UCSD-AML1 (cell line): Measurements from ENCODE around the gene DENND6B.
"Not testable (repeated sequence)": the region's sequence is repeated elsewhere in the genome, so short reads cannot be mapped to it uniquely, and the experiment has no call there.

Experiments used
- DNase-seq: peaks from one replicate; lab custom pipeline; 2025; ENCODE audit not compliant: unreplicated experiment; lab: John Stamatoyannopoulos, UW

DENND6B gene

DNA sequence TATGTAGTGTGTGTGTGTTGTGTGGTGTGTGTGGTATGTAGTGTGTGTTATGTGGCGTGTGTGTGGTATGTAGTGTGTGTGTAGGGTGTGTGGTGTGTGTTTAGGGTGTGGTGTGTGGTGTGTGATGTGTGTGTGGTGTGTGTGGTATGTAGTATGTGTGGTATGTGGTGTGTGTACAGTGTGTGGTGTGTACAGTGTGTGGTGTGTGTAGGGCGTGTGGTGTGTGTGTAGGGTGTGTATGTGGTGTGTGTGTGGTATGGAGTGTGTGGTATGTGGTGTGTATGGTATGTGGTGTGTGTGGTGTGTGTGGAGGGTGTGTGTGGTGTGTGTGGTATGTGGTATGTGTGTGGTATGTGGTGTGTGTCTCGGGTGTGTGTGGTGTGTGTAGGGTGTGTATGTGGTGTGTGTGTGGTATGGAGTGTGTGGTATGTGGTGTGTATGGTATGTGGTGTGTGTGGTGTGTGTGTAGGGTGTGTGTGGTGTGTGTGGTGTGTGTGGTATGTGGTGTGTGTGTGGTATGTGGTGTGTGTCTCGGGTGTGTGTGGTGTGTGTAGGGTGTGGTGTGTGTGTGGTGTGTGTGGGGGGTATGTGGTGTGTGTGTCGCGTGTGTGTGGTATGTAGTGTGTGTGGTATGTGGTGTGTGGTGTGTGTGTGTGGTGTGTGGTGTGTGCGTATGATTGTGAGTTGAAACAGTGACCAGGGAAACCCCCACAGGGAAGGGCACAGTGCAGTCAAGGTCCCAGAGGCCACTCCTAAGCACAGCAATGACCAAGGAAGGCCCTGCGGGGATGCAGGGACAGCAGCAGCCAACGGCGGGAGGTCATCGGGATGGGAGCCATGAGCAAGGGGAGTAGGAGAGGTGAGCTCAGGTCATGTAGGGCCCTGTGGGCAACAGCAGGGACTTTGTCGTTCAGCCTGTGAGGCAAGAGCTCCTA, 13.4 kb upstream of the DENND6B start:
- DNase-seq = no peak

DNA sequence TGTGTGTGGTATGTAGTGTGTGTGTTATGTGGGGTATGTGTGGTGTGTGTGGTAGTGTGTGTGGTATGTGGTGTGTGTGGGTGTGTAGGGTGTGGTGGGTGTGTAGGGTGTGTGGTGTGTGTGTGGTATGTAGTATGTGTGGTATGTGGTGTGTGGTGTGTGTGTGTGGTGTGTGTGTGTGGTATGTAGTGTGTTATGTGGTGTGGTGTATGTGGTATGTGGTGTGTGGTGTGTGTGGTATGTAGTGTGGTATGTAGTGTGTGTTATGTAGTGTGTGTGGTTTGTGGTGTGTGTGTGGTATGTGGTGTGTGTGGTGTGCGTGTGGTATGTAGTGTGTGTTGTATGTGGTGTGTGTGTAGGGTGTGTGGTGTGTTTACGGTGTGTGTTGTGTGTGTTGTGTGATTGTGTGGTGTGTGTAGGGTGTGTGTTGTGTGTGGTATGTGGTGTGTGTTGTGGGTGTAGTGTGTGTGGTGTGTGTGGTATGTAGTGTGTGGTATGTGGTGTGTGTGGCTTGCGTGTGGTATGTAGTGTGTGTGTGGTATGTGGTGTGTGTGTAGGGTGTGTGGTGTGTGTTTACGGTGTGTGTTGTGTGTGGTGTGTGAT, 12.1 kb upstream of the DENND6B start:
- DNase-seq = no peak

DNA sequence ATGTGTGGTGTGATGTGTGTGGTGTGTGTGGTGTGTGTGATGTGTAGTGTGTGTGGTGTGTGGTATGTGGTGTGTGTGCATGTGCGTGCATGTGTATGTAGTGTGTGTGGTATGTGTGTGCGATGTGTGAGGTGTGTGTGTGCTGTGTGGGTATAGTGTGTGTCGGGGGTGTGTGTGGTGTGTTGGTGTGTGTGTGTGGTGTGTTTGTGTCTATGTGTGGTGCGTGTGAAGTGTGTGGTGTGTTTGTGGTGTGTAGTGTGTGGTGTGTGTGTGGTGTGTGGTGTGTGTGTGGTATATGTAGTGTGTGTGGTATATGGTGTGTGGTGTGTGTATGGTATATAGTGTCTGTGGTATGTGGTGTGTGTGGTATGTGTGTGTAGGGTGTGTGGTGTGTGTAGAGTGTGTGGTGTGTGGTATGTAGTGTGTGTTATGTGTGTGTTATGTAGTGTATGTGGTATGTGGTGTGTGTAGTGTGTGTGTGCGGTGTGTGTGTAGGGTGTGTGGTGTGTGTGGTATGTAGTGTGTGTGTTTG, 11.3 kb upstream of the DENND6B start:
- DNase-seq = no peak

DNA sequence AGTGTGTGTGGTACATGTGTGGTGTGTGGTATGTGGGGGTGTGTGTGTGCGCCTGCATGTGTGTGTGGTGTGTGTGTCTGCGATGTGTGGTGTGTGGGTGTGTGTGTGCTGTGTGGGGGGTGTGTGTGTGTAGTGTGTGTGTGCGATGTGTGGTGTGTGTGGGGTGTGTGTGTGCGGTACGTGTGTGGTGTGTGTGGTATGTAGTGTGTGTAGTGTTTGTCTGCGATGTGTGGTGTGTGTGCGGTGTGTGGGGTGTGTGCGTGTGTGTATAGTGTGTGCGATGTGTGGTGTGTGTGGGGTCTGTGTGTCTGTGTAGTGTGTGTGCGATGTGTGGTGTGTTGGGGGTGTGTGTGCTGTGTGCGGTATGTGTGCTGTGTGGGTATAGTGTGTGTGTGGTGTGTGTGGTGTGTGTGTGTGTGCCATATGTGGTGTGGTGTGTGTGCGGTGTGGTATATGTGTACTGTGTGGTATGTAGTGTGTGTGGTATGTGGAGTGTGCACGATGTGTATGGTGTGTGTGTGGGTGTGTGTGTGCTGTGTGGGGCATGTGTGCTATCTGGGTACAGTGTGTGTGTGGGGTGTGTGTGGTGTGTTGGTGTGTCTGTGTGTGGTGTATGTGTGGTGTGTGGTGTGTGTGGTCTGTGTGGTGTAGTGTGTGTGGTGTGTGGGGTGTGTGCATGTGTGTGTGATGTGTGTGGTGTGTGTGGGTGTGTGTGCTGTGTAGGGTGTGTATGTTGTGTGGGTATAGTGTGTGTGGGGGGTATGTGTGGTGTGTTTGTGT, 10.6 kb upstream of the DENND6B start:
- no peak for DNase-seq

DNA sequence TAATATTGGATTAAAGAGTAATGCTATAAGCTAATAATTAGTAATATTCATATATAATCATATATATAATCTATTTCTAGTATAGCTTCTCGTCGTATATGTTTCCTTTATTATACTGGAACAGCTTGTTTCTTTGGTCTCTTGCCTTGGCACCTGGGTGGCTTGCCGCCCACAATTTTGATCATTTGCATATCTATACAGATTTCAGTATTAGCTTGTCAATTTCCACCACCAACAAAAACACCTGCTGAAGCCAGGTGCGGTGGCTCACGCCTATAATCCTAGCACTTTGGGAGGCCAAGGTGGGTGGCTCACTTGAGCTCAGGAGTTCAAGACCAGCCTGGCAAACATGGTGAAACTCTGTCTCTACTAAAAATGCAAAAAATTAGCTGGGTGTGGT, 7.6 kb upstream of the DENND6B start:
- DNase-seq = not testable (repeated sequence)

DNA sequence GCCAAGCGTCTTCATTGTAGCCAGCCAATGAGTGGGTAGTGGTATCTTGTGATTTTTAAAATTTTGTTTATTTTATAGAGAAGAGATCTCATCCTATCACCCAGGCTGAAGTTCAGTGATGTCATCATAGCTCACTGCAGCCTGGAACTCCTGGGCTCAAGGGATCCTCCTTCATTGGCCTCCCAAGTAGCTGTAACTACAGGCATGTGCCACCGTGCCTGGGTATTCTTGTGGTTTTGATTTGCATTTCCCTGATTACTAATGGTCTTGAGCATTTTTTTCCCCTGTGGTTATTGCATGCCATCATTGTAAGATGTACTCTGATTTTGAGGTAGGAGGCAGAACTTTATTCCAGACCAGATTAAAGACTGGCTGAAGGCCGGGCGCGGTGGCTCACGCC, 2.4 kb upstream of the DENND6B start:
- DNase-seq = no peak

DNA sequence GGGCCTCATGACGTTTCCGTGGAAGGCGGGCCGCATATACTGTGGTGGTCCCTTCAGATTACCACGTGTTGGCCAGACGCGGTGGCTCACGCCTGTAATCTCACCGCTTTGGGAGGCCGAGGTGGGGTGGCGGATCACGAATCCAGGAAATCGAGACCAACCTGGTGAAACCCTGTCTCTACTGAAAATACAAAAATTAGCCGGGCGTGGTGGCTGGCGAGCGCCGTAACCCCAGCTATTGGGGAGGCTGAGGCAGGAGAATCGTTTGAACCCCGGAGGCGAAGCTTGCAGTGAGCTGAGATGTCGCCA, 853 bp upstream of the DENND6B start:
- no peak for DNase-seq

DNA sequence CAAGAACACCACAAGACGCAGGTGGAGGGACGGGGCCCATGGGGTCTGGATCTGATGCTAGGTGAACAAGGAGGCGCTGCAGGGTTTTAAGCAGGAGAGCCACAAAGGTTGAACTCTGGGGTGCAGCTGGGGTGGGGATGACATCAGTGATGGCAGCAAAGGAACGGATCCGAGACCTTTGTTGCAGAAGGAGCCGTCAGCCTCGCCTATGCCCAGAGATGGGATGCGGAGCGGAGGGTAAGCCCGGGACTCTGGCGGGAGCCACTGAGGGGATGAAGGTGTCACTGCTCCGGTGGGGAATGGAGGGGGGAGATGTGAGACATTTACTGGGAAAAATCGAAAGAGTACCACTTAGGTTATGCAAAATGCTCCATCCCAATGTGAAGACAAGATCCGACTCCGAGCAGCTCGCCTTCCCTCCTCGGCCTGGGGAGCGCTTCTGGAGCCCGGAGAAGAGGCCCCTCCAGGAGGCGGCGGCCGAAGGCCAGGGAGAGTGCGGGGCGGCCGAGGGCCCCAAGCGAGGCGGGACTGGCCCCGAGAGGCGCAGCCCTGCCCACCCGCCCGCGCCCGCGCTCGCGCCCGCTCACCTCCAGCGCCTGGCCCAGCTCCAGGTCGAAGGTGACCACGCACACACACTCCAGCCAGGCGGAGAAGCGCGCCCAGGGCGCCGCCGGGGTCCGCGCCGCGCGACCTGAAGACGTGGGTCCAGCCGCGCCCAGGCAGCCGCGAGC, 422 bp downstream of the DENND6B start:
- no peak for DNase-seq

DNA sequence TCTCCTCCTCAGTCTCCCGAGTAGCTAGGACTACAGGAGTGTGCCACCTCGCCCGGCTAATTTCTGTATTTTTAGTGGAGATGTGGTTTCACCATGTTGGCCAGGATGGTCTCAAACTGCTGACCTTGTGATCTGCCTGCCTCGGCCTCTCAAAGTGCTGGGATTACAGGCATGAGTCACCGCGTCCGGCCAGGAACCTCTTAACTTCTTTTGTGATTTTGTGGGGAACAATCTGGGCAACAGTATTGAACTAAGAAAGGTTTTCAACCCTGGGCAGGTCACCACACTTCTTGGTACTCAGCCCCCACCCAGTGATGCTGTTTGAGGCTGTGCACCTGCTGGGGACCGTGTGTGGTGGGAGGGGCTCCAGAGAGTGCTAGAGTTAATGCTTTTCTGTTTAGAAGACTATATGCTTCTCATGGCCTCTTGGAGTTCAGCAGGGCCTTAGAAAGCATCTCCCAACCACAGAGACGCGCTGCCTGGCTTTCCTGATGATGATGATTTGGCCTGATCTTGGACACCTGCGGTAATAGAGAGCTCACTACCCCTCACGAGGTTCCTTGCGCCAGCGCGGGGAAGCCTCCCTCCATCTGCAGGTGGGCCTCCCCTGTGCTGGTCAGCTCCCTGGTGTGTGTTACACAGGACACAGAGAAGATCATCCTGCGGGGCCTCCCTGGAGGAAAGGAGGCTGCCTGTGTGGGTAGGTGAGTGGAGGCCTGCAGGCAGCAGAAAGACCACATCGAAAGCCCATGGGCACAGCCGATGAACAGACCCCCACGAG, 1.2 kb downstream of the DENND6B start:
- no peak for DNase-seq

DNA sequence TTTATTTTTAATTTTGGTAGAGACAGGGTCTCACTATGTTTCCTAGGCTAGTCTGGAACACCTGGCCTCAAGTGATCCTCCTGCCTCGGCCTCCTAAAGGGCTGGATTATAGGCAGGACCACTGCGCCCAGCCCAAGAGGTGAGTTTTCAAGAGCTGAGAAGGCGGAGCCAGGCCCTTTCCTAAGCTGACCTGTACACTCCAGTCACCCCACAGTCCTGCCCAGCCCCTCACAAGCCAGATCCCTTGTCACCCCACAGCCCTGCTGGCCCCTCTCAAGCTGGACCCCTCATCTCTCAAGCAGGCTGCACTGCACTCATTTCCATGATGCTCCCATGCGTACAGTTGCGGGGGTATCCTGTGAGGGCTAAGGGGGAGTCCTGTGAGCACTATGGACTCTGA, 2.9 kb downstream of the DENND6B start:
- DNase-seq = no peak

DNA sequence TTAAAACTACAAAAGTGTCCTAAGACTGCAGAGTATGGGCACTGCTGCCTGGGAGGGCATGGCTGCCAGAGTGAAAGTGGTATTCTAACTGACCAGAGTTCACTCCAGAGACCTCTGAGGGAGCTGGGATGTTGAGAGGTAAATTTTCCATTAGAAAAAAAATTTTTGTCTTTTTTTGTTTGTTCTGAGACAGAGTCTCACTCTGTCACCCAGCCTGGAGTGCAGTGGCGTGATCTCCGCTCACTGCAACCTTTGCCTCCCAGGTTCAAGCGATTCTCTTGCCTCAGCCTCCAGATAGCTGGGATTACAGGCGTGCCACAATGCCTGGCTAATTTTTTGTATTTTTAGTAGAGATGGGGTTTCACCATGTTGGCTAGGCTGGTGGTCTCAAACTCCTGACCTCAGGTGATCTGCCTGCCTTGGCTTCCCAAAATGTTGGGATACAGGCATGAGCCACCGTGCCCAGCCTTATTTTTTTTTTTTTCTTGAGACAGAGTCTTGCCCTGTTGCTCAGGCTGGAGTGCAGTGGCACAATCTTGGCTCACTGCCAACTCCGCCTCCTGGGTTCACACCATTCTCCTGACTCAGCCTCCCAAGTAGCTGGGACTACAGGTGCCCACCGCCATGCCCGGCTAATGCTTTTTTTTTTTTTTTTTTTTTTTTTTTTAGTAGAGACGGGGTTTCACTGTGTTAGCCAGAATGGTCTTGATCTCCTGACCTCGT, 4.3 kb downstream of the DENND6B start:
- not testable (repeated sequence) for DNase-seq

DNA sequence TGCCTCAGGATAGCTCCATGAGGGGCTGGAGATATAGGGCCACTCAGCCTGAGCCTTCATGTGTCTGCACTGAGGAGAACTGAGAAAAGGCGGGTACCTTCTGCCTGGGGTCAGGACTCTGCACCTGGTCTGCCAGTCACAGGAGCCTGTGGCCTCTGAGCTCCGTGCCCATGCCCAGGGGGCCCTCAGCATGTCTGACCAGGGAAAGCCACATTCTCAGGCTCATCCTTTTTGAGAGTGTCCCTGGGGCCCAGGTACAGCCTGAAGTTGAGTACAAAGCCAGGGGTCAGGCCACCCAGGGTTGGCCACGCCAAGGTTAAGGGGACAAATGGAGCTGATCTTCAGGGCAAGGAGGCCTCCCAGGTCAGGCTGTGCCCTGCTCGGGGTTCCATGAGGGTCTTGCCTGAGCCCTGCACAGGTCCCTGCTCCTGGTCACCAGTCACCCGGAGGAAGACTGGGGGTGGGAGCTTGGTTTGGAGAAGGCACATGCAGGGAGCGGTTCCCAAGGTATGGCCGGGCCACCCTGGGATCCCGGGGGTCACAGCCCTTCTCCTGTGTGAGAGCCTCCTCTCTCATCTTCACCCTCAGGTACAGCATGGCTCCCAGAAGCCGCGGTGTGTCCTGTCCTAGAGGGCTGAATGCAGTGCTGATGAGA, 6.0 kb downstream of the DENND6B start:
- no peak for DNase-seq

DNA sequence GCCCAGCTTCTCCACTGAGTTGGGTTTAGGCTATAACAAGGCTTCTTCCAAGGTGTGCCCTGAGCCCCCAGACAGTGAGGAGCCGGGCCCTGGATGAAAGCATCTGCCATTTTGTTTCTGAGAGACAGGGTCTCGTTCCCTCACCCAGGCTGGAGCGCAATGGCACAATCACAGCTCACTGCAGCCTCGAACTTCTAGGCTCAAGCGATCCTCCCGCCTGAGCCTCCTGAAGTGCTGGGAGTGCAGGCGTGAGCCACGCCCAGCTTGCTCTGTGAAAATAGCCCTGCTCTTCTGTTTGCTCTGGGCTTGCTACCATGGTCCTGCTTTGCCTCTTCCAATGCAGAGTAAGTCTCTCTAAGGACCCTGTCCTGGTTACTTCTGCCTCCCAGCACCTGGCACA, 6.7 kb downstream of the DENND6B start:
- no peak for DNase-seq

DNA sequence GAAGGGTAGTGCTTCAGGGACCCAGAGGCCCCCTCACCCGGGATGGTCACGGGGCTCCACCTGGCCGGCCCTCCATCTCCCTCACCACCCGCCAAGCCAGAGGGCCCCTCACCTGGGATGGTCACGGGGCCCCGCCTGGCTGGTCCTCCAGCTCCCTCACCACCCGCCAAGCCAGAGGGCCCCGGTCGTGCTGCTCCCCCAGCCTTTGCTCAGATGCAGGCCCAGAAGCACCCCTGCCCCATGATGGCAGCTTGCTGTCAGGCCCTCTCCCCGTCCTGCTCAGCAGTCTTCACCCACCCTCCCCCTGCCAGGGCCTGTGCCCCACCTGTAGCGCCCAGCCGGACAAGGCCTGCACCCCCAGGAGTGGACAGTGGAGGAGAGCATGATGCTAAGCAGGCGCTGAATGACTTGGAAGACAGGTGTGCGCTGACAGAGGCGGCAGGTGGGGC, 7.3 kb downstream of the DENND6B start:
- no peak for DNase-seq

DNA sequence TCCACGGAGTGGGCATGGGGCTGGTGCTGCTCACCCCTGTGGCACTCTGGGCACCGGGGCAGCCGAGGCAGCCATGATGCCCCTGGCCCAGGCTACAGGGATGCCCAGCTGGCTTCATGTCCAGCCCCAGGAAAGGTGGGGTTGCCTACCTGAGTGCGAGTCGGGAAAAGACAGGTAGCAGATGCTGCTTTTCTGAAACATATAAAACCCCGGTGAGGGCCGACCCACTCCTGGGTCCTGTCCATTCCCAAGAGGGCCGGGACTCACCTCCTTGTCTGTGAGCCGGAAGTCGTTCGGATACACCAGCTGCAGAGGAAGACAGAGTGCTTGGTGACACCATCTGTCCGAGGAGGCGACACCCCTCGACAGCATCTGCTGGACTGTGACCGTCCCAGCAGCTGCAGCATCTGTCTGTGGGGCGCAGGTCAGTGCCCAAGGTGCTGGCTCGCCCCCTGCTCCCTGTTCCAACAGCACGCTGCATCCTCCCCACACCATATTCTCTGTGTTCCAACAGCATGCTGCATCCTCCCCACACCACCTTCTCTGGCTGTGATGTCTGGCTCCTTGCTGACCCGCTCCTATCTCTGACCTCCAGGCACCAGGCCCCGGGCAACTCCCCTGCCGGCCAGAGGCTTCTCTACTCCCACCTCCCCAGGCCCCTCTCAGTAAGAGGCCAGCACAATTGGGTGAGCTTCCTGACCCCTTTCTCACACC, 8.0 kb downstream of the DENND6B start:
- DNase-seq = no peak

DNA sequence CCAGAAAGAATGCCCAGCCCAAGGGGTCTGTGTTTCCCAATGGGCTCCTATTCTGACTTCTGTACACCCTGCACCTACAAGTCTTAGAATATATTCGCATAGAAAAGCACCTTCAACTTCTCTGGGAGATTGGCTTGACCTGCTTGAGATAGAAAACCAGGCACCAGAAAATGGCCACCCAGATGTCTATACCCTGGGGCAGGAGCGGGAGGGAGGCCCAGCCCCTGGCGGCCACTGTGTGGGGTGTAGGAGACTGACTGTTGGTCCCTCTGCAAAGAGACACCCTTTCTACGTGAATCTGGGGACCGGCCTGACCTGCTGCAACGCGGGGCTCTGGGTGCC, 8.5 kb downstream of the DENND6B start:
- DNase-seq = no peak

DNA sequence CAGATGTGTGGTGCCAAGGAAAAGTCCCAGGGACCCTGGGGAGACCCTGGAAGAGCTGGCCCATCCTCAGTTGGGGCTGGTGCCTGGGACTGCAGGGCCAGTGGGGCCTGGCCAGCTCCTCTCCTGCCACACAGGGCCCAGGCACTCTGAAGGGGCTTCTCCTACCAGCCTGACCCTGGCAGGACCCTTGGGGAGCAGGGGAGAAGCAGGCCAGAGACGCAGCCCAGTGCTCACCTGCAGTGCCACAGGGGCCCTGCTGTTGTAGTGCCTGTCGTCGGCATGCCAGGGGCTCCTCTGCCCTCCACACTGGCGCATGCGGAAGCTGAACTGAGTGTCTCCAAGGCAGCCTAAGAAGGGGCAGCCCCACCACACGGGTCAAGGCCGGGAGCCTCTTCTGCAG, 9.1 kb downstream of the DENND6B start:
- DNase-seq = no peak

DNA sequence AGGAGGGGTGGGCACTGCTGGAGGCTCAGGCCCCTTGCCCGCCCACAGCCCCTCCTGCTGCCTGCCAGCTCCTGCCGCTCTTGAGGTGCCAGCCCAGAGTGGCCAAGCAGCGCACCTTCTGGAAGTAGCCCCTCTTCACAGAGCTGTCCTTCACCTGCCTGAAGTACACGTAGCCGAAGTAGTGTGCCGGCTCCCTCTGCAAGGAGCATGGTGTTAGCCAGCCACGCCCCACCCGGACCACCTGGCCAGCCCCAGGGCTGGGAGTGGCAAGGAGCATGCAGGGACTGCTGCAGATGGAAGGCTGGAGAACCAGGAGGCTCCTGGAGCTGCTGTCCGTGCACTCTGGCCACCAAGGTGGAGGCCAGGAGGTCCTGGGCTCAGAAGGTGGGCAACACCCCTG, 9.6 kb downstream of the DENND6B start:
- DNase-seq = no peak
